Astrocyte of the cerebellum (primary cell): ENCODE results near the gene ADAT3.

Experiments
- DNase-seq: peaks from one replicate; pipeline ENCODE4 v3.0.0-alpha.2; 2011; ENCODE audit warnings: low read depth
- H3K4me3 ChIP-seq: 2 replicates; pipeline ENCODE4 v1.5.1; 2011; ENCODE audit warnings: mild to moderate bottlenecking, low read depth, low read length, moderate library complexity
- in situ Hi-C: cut with HindIII; loops from 2 replicates; pipeline ENCODE4 v1.10.0; 2017; ENCODE audit warnings: low sequenced_read_pairs
- TF ChIP-seq, protein P1 (sequence below): IDR thresholded peaks from 2 replicates; pipeline ENCODE4 v1.5.1; 2012; ENCODE audit warnings: low read length, low read depth, moderate library complexity, mild to moderate bottlenecking; ENCODE audit errors: missing control alignments

ADAT3 gene

DNA sequence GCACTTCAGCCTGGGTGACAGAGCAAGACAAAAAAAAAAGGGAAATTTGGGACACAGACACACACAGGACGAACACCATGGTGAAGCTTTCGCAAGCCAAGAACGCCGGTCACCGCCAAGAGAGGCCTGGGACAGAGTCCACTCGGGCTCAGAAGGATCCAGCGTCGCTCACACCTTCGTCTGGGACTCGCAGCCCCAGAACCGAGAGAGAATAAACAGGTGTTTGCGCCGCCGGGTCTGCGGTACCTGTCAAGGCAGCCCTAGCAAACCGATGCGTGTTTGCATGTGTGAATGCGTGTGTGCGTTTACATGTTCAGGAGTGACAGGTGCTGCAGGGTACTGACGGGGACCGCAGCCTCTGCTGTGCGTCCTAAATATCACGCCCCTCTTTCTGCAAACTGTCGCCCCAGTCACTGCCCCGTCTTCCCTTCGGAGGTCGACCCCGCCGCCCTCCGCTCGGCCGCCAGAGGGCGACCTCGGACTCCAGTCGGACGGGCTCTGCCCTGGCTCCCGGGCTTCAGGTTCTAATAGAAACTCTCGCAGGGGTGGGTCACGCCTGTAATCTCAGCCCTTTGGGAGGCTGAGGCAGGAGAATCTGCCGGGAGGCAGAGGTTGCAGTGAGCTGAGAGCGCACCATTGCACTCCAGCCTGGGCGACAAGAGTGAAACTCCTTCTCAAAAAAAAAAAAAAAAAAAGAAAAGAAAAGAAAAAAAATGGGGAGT, 24.0 kb downstream of the ADAT3 start:
- peak overlapping the region; percentile 32 for H3K4me3 ChIP-seq
- no peak for DNase-seq

GRCh38 chr19:1931445-1931844, 26.2 kb downstream of the ADAT3 start:
- in situ Hi-C loops = no loop called here
- TF ChIP-seq, protein P1, sequence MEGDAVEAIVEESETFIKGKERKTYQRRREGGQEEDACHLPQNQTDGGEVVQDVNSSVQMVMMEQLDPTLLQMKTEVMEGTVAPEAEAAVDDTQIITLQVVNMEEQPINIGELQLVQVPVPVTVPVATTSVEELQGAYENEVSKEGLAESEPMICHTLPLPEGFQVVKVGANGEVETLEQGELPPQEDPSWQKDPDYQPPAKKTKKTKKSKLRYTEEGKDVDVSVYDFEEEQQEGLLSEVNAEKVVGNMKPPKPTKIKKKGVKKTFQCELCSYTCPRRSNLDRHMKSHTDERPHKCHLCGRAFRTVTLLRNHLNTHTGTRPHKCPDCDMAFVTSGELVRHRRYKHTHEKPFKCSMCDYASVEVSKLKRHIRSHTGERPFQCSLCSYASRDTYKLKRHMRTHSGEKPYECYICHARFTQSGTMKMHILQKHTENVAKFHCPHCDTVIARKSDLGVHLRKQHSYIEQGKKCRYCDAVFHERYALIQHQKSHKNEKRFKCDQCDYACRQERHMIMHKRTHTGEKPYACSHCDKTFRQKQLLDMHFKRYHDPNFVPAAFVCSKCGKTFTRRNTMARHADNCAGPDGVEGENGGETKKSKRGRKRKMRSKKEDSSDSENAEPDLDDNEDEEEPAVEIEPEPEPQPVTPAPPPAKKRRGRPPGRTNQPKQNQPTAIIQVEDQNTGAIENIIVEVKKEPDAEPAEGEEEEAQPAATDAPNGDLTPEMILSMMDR = no peak

More for the DNA sequence above, 24.0 kb downstream of the ADAT3 start:
- TF ChIP-seq, protein P1 = peak; percentile 77
- in situ Hi-C loops = no loop called here

DNA sequence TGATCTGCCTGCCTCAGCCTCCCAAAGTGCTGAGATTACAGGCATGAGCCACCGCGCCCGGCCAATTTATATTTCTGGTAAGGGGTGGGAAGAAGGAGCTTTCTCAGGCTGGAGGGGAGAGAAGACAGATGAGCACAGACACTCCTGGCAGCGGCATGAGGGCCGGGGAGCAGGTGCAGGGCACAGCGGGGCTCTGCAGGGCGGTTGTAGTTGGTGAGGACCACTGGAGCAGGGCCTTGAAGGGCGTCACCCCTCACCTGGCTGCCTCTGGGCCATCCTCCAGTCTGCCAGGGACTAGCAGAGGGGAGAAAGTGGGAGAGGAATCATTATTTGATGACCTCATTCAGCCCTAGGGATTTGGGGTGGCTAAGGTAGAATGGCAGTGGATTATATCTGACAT, 27.2 kb downstream of the ADAT3 start:
- TF ChIP-seq, protein P1 = no peak
- in situ Hi-C loops = no loop called here
- DNase-seq = no peak

More at GRCh38 chr19:1931445-1931844, 26.2 kb downstream of the ADAT3 start:
- no peak for DNase-seq
- no peak overlapping the region for H3K4me3 ChIP-seq

GRCh38 chr19:1933244-1933643, 28.0 kb downstream of the ADAT3 start:
- DNase-seq = no peak
- in situ Hi-C loops = no loop called here
- TF ChIP-seq, protein P1 = no peak
- H3K4me3 ChIP-seq = no peak overlapping the region

More for the DNA sequence above, 27.2 kb downstream of the ADAT3 start:
- no peak overlapping the region for H3K4me3 ChIP-seq

DNA sequence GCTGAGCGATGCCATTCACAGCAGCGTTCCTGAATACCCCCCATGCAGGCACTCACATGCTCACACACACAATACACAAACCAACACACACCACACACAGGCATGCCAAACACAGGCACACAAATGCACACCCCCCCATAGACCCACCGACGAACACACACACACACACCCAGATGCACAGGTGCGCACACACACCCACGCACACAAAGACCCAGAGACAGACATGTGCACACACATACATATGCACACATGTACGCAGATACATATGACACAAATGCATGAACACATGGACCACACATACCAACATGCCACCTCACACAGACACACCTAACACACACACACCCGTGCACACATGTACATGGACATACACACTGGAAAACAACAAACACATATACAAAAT, 28.7 kb downstream of the ADAT3 start:
- in situ Hi-C loops = no loop called here
- DNase-seq = no peak
- TF ChIP-seq, protein P1 = no peak

DNA sequence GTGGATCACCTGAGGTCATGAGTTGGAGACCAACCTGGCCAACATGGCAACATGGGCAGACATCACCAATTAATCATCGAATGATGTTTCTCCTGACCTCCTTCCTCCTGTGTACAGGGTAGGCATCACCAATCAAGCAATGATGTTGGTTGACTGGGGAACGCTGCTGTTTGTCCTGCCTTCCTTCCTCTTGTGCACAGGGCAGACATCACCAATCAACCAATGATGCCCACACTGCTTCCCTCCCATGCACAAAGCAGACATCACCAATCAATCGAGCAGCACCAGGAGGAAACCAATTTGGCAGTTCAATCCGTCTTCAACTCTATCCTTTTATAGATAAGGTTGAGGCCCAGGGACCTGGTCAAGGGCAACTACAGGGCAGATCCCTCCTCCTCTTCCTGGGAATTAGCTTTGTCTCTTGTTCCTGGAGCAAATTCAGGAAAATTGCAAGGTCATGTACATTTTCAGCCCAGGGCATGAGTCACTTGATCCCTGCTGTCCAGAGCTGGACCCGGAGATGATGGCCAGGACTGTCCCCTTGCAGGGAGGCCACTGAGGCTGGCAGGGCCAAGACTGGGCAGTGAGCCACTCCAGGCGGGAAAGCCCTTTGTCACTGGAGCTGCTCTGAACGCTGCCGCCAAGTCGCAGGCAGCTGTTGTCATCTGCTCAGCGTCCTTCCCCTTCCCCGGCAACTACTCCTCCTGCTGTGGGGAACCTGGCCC, 30.4 kb downstream of the ADAT3 start:
- DNase-seq = no peak
- TF ChIP-seq, protein P1 = no peak
- in situ Hi-C loops = loop anchor here (5.0 kb wide), 1 partner anchor 57 kb away; no protein-coding TSS in a partner anchor
- H3K4me3 ChIP-seq = no peak overlapping the region

More for the DNA sequence above, 28.7 kb downstream of the ADAT3 start:
- no peak overlapping the region for H3K4me3 ChIP-seq
